NCI-H524 treated with DMSO at 0.1 percent for 48 hours (cell line): ENCODE results near the gene GPR3.
"Not testable (repeated sequence)": the region's sequence is repeated elsewhere in the genome, so short reads cannot be mapped to it uniquely, and the experiment has no call there.

Source experiments
- DNase-seq: peaks from one replicate; lab custom pipeline; 2025; lab: John Stamatoyannopoulos, UW

GPR3 gene

GRCh38 chr1:27428316-27429028, 36.0 kb downstream of the GPR3 start:
- no peak for DNase-seq

- no peak for DNase-seq
Observed at GRCh38 chr1:27429029-27429425, 36.6 kb downstream of the GPR3 start.

- DNase-seq: no peak
Observed at GRCh38 chr1:27430903-27431600, 38.6 kb downstream of the GPR3 start.

- no peak for DNase-seq
Observed at GRCh38 chr1:27431601-27431940, 39.1 kb downstream of the GPR3 start.

GRCh38 chr1:27432725-27433124, 40.3 kb downstream of the GPR3 start:
- DNase-seq: not testable (repeated sequence)

GRCh38 chr1:27433706-27434105, 41.3 kb downstream of the GPR3 start:
- no peak for DNase-seq

- DNase-seq: no peak
Observed at GRCh38 chr1:27435566-27436203, 43.3 kb downstream of the GPR3 start.

GRCh38 chr1:27436204-27437159, 44.1 kb downstream of the GPR3 start:
- DNase-seq: no peak

- DNase-seq: no peak
Observed at GRCh38 chr1:27438621-27439061, 46.2 kb downstream of the GPR3 start.

GRCh38 chr1:27439150-27439549, 46.7 kb downstream of the GPR3 start:
- no peak for DNase-seq

GRCh38 chr1:27444632-27445031, 52.2 kb downstream of the GPR3 start:
- no peak for DNase-seq
